WTC11 (cell line): ENCODE results near the gene ATG5. TPM values are rescaled to one million over a fixed set of nuclear protein-coding genes. Genes with fewer than 3 reads are reported as not detected.

ENCODE experiments used
- ATAC-seq: fragments of 200-7000 bp; cut with Tn5 transposase; 2 replicates; pipeline ENCODE4 v1.10.0; 2021; ENCODE audit warnings: mild to moderate bottlenecking, moderate library complexity
- CTCF ChIA-PET: fragments of 300-600 bp; sonication (Branson Sonifier 250); formaldehyde crosslinking; loops from one replicate; lab custom pipeline; 2021; ENCODE audit warnings: antibody characterized with exemption; lab: Charles Lee
- POLR2A ChIA-PET: fragments of 350-600 bp; sonication (Branson Sonifier 250); formaldehyde crosslinking; loops from one replicate; lab custom pipeline; 2021; ENCODE audit warnings: antibody characterized with exemption; lab: Charles Lee
- DNase-seq: peaks from one replicate; pipeline ENCODE4 v3.0.0; 2021; ENCODE audit warnings: low spot score
- H3K27ac Mint-ChIP-seq: 2 replicates; pipeline ENCODE4 v1.8.0; 2021; ENCODE audit warnings: mixed read lengths
- H3K27me3 Mint-ChIP-seq: 2 replicates; pipeline ENCODE4 v1.8.0; 2021; ENCODE audit warnings: low read depth, mild to moderate bottlenecking, moderate library complexity, mixed read lengths
- H3K36me3 Mint-ChIP-seq: 2 replicates; pipeline ENCODE4 v1.8.0; 2021; ENCODE audit warnings: mixed read lengths
- H3K4me1 Mint-ChIP-seq: 2 replicates; pipeline ENCODE4 v1.8.0; 2022; ENCODE audit warnings: mixed read lengths
- H3K4me3 Mint-ChIP-seq: 2 replicates; pipeline ENCODE4 v1.8.0; 2021; ENCODE audit warnings: mild to moderate bottlenecking, moderate library complexity, mixed read lengths
- H3K9me3 Mint-ChIP-seq: 2 replicates; pipeline ENCODE4 v1.8.0; 2021; ENCODE audit warnings: mixed read lengths
- AFF4 ChIP-seq: sonication (generic); formaldehyde crosslinking; IDR thresholded peaks from 2 replicates; pipeline ENCODE4 v1.8.1; 2023; ENCODE audit warnings: mild to moderate bottlenecking, missing genetic modification reagents, borderline replicate concordance
- FOXP1 ChIP-seq: sonication (generic); formaldehyde crosslinking; IDR thresholded peaks from 2 replicates; pipeline ENCODE4 v1.8.0; 2022; ENCODE audit warnings: missing genetic modification reagents, mild to moderate bottlenecking, moderate library complexity, borderline replicate concordance
- FOXP4 ChIP-seq: sonication (generic); formaldehyde crosslinking; IDR thresholded peaks from 2 replicates; pipeline ENCODE4 v1.8.0; 2022; ENCODE audit warnings: mild to moderate bottlenecking, missing genetic modification reagents
- NR1H2 ChIP-seq: sonication (generic); formaldehyde crosslinking; IDR thresholded peaks from 2 replicates; pipeline ENCODE4 v1.9.0; 2021; ENCODE audit warnings: mild to moderate bottlenecking, moderate library complexity, missing genetic modification reagents
- OVOL2 ChIP-seq: fragments of 250-450 bp; sonication (Bioruptor Pico); IDR thresholded peaks from 2 replicates; pipeline ENCODE4 v1.9.0; 2021; ENCODE audit warnings: mild to moderate bottlenecking, borderline replicate concordance
- PREB ChIP-seq: sonication (generic); formaldehyde crosslinking; IDR thresholded peaks from 2 replicates; pipeline ENCODE4 v1.8.1; 2022; ENCODE audit warnings: mild to moderate bottlenecking, missing genetic modification reagents, moderate library complexity, borderline replicate concordance
- RORB ChIP-seq: fragments of 250-450 bp; sonication (Bioruptor Pico); IDR thresholded peaks from 2 replicates; pipeline ENCODE4 v1.9.0; 2021; ENCODE audit warnings: mild to moderate bottlenecking
- TP53 ChIP-seq: sonication (generic); formaldehyde crosslinking; IDR thresholded peaks from 2 replicates; pipeline ENCODE4 v1.8.1; 2023; ENCODE audit warnings: mild to moderate bottlenecking, missing genetic modification reagents
- ZMAT4 ChIP-seq: fragments of 250-450 bp; sonication (Bioruptor Pico); IDR thresholded peaks from 2 replicates; pipeline ENCODE4 v1.9.0; 2021; ENCODE audit warnings: mild to moderate bottlenecking
- ZNF425 ChIP-seq: fragments of 250-450 bp; sonication (Bioruptor Pico); conservative IDR thresholded peaks from 2 replicates; pipeline ENCODE4 v1.9.0; 2021; ENCODE audit warnings: mild to moderate bottlenecking
- ZNF532 ChIP-seq: fragments of 250-450 bp; sonication (Bioruptor Pico); IDR thresholded peaks from 2 replicates; pipeline ENCODE4 v1.9.0; 2021; ENCODE audit warnings: mild to moderate bottlenecking, borderline replicate concordance
- total RNA-seq: library from RNA; stranded (reverse); gene quantifications from 3 replicates; pipeline ENCODE4 v1.2.3, GENCODE V29; 2021

The ATG5 gene
- total RNA-seq, 1 experiment from 2014 or later: 32.6 TPM

- ATAC-seq: no peak
- H3K36me3 Mint-ChIP-seq: 0 out of 2 replicates have a peak, but pooled peaks cover 4% of the 10 kb centered on the region
- TF ChIP-seq PREB (CRISPR knock-in tag) (no peak), RORB (CRISPR knock-in tag) (no peak), AFF4 (CRISPR knock-in tag) (no peak), NR1H2 (no peak), FOXP1 (CRISPR knock-in tag) (no peak), ZNF425 (CRISPR knock-in tag) (no peak), TP53 (CRISPR knock-in tag) (no peak)
- CTCF ChIA-PET: interaction anchor here (1.0 kb wide), 1 partner anchor 9 kb away, joined by 3 read pairs; no protein-coding TSS in a partner anchor
- H3K9me3 Mint-ChIP-seq: no peaks in the 10 kb centered on the region
- no peak for DNase-seq
- H3K27ac Mint-ChIP-seq: peak overlapping the region; percentile 60
- no peak overlapping the region for H3K4me3 Mint-ChIP-seq
- peaks cover 9% of the 10 kb centered on the region for H3K4me1 Mint-ChIP-seq
- H3K27me3 Mint-ChIP-seq: no peaks in the 10 kb centered on the region
- POLR2A ChIA-PET: interaction anchor here (0.6 kb wide), 1 partner anchor 755 kb away, joined by 7 read pairs; no protein-coding TSS in a partner anchor
These were observed 138.8 kb downstream of the ATG5 start for GRCh38 chr6:106186714-106187113.

- TF ChIP-seq ZNF532 (CRISPR knock-in tag) (no peak), FOXP4 (CRISPR knock-in tag) (no peak), FOXP1 (CRISPR knock-in tag) (no peak), OVOL2 (CRISPR knock-in tag) (no peak), ZMAT4 (CRISPR knock-in tag) (no peak)
- ChIA-PET POLR2A (no interaction called here), CTCF (interaction anchor here (1.0 kb wide), 1 partner anchor 9 kb away, joined by 3 read pairs; no protein-coding TSS in a partner anchor)
- ATAC-seq (no peak), DNase-seq (no peak)
- no peaks in the 10 kb centered on the region for H3K27me3 Mint-ChIP-seq
- H3K4me1 Mint-ChIP-seq: peaks cover 9% of the 10 kb centered on the region
- H3K27ac Mint-ChIP-seq: peak overlapping the region; percentile 60
- no peak overlapping the region for H3K4me3 Mint-ChIP-seq
- no peaks in the 10 kb centered on the region for H3K9me3 Mint-ChIP-seq
- H3K36me3 Mint-ChIP-seq: 0 out of 2 replicates have a peak, but pooled peaks cover 4% of the 10 kb centered on the region
These were observed 139.4 kb downstream of the ATG5 start for GRCh38 chr6:106186172-106186571.
